ENCODE results near the gene ABCB11.

DNA sequence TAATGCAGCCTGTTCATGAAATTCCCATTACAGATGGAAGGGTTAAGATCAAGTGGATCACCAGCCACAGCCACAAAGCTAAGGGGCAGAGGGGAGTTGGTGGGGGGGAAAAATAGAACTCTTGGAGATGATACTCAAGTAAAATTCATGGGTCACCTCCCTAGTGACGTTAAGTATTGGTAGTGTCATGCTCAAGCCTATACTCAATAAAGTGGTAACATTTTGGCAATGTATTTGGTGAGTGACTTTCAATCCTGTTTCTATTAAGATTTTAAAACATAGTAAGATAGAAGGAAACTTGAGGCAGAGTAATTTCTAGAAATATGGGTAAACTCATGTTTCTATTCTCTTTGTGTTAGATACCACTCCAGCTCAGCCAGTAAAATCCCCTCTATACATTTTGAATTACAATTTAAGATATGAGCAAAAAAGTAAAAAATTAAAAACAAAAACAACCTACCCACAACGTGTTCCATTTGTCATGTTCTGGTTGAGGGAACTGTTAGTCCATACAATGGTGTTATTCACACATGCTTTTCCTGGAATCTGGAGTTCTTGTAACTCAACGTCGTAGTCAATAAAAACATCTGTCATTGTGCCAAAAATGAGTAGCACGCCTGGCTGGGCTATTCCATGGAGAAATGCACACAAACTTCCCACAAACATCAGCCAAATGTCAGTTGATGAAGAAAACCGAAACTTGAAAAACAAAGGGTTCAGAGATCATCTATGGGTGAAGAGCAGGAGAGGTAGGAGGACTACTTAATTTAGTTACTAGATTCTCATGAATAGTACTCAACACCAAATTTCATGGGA is 18.1 kb downstream of the ABCB11 start:
- no peak for TF ChIP-seq POLR2A (IDR thresholded peaks at IDR 0.05)
- TF ChIP-seq, protein P1, sequence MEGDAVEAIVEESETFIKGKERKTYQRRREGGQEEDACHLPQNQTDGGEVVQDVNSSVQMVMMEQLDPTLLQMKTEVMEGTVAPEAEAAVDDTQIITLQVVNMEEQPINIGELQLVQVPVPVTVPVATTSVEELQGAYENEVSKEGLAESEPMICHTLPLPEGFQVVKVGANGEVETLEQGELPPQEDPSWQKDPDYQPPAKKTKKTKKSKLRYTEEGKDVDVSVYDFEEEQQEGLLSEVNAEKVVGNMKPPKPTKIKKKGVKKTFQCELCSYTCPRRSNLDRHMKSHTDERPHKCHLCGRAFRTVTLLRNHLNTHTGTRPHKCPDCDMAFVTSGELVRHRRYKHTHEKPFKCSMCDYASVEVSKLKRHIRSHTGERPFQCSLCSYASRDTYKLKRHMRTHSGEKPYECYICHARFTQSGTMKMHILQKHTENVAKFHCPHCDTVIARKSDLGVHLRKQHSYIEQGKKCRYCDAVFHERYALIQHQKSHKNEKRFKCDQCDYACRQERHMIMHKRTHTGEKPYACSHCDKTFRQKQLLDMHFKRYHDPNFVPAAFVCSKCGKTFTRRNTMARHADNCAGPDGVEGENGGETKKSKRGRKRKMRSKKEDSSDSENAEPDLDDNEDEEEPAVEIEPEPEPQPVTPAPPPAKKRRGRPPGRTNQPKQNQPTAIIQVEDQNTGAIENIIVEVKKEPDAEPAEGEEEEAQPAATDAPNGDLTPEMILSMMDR (IDR thresholded peaks at IDR 0.05) = no peak

Measured in thyroid gland (tissue), 4 donors.